ENCODE data around the gene SSBP3.

SSBP3 gene

DNA sequence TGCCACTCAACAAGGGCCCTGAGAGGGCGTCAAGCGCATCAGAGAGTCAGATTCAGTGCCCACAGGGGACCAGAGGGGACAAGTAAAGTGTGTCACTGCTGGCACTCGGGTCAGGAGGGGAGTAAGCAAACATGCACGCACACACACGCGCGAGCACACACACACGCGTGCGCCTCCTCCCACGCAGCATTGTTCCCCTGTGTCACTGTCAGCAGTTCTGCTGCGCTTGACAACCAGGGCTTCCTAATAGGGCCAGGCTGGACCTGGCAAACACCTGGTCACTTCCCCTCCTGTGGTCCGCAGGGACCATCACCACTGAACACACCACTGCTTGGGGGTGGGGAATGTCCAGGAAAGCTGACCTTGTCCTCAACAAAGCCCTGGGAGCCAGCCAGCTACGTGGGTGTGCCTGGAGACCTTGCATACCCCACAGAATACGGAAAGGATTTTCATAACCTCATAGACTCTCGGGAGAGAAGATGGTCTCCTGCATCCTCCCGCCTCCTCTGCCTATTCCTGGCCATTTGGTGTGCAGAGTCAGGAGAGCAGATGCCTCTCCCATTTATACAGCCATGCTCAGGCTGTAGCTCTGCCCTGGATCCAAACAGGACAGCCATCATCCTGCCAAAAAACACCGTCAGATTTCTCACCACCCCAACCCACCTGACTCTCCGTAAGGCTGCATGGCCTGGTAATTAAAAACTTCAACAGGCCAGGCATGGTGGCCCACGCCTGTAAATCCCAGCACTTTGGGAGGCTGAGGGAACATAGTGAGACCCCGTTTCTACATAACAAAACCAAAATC lies 73.2 kb downstream of the SSBP3 start:
- TF ChIP-seq, protein P1, sequence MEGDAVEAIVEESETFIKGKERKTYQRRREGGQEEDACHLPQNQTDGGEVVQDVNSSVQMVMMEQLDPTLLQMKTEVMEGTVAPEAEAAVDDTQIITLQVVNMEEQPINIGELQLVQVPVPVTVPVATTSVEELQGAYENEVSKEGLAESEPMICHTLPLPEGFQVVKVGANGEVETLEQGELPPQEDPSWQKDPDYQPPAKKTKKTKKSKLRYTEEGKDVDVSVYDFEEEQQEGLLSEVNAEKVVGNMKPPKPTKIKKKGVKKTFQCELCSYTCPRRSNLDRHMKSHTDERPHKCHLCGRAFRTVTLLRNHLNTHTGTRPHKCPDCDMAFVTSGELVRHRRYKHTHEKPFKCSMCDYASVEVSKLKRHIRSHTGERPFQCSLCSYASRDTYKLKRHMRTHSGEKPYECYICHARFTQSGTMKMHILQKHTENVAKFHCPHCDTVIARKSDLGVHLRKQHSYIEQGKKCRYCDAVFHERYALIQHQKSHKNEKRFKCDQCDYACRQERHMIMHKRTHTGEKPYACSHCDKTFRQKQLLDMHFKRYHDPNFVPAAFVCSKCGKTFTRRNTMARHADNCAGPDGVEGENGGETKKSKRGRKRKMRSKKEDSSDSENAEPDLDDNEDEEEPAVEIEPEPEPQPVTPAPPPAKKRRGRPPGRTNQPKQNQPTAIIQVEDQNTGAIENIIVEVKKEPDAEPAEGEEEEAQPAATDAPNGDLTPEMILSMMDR (IDR thresholded peaks at IDR 0.05; ENCODE audit: low read length, missing control alignments) = no peak
- H3K4me3 ChIP-seq (replicated peaks; ENCODE audit: low read depth, low read length) = no peak overlapping the region
- DNase-seq (ENCODE audit: low read depth) = peak; percentile 31

DNA sequence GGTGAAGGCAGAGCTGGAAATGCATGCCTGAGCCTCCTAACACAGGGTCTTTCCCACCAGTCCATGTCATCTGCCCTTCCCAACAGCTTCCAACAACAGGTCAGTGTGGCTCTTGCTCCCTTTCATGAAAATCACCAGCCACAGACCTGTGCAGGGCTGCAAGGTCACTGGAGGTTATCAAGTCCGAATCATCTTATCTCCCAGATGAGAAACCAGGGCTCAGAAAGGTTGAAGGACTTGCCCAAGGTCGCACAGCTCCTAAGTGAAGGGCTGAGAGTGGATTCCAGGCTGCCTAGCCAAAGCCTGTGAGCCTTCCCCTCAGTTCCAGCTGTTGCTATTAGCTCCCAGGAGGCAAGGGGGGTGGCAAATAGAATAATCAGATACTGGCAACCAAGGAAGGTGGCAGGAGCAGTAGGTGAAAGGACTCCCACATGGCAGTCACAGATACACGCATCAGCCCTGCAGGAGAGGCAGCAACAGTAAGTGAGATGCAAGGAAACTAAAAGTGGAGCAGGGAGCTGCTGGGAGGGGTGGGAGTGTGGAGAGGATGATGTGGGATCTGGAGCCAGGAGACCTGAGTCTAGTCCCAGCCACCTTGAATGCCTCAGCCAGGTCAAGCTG lies 74.2 kb downstream of the SSBP3 start:
- DNase-seq (ENCODE audit: low read depth) = no peak
- TF ChIP-seq, protein P1 (IDR thresholded peaks at IDR 0.05; ENCODE audit: low read length, missing control alignments) = no peak
- H3K4me3 ChIP-seq (replicated peaks; ENCODE audit: low read depth, low read length) = no peak overlapping the region

DNA sequence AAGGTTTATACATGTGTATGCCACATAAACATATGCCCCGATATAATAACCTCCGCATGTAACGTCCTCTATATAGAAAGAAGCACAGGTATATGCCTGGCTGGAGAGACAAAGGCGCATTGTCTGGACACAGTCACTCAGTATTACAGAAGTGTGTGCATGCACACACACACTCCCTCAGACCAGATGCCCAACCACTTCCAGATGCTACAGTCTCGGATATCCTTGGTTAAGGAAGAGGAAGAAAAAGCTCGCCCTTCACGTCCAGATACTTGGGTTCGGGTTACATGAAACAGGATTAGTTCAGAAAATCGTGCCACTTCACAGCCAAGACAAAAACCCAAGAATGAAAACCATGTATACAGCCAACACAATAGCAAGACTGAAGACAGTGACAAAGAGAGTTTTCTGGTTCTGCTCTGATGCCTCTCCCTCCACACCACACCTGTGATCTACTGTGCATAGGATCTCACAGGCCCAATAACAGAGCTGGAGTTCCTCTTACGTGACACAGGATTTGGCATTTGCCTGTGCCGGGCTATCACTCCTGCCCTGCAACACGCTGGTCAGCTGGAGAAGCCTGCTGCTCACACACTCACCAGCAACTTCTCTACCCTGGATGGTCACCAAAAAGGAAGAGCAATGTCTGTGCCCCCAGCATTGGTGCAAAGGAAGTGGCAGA lies 75.0 kb downstream of the SSBP3 start:
- TF ChIP-seq, protein P1 (IDR thresholded peaks at IDR 0.05; ENCODE audit: low read length, missing control alignments) = no peak
- no peak for DNase-seq (ENCODE audit: low read depth)
- no peak overlapping the region for H3K4me3 ChIP-seq (replicated peaks; ENCODE audit: low read depth, low read length)

DNA sequence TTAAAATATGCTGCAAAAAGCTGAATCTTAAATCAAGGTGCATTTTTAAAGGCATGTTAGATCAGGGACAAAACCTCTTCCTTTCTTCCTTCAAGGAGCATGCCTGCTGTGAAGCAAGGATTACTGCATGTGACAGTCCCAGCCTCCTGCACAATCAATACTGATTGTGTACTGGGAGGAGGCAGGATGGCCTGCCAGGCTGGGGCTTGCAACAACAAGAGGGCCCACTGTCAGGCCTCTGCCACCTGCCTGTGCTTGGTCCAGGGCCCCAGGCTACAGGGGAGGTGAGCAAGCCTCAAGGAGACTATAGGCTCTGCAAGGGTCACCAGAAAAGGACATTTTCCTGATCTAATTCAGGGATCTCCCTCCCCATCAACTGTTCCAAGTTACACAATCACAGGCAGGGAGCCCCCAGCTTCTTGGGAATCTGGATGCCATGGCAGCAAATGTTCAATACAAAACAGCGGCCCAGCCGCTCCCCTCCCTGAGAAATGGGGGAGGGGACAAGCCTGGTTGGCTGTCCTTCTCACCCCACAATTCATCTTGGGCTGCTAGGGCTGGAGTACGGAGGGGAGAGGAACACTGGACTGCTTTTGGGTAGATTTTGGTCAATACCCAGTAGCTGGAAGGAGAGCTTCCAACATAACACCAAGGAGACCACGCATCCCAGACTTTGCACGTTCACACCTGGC lies 76.7 kb downstream of the SSBP3 start:
- DNase-seq (ENCODE audit: low read depth) = no peak
- no peak overlapping the region for H3K4me3 ChIP-seq (replicated peaks; ENCODE audit: low read depth, low read length)
- TF ChIP-seq, protein P1 (IDR thresholded peaks at IDR 0.05; ENCODE audit: low read length, missing control alignments) = no peak

DNA sequence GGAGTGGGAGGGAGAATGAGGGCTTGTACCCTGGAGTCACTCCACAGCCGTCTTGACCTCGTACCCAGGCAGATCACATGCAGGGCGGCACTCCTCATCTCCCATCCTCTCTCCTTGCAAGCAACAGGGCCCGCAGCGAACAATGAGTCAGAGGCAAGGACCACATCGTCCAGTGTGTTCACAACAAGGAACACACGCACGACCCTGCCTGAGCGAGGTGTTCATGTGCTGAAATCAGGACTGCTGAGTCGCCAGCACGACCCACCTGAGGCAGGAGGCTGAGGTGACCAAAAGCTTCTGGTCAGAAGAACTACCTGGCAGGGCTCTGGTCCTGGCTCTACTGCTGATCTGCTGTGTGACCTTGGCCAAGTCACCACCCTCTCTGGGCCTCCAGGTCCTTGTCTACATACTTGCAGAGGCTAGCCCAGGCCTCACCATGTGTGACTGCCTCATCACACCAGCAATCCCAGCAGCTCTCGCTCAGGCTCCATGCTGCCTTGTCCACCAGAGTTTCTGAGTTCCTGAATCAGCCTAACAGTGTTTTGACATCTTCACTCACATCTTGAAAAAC lies 78.0 kb downstream of the SSBP3 start:
- TF ChIP-seq, protein P1 (IDR thresholded peaks at IDR 0.05; ENCODE audit: low read length, missing control alignments) = no peak
- no peak for DNase-seq (ENCODE audit: low read depth)
- H3K4me3 ChIP-seq (replicated peaks; ENCODE audit: low read depth, low read length) = no peak overlapping the region

DNA sequence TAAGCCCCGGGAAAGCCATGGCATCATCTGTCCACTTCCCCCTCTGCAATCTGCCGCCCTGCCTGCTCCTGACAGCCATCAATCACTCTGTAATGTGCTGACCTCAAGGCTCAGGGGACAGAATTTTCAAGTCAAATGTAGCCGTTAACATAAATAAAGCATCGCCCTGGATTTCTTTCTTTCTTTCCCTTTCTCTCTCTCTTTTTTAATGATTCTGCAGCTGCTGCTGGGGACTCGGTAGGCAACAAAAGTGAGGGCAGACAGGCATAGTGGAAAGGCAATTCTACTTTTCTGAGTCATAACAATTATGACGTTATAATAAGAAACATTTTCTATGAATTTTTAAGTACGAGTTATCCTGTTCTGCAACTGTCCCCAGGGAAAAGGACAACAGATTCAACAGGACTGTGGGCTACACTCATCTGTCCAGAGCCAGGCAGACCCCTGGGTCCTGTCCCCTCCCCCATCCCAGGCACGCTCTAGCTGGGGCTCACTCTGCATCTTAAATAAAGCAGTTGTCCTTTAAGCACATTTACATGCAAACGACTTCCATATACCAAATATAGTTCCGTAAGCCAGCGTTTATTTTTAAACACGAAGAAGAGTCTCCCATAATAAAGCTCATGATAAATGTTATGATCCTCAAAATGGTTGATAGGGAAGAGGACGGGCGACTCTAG lies 78.7 kb downstream of the SSBP3 start:
- no peak for DNase-seq (ENCODE audit: low read depth)
- TF ChIP-seq, protein P1 (IDR thresholded peaks at IDR 0.05; ENCODE audit: low read length, missing control alignments) = no peak
- H3K4me3 ChIP-seq (replicated peaks; ENCODE audit: low read depth, low read length) = no peak overlapping the region

Measured in fibroblast of pulmonary artery (primary cell).